GM12874 (cell line): ENCODE results near the gene RAB14.

Experiments
- CTCF ChIP-seq: IDR thresholded peaks from 2 replicates; pipeline ENCODE4 v1.5.1; 2011; ENCODE audit warnings: low read depth, mild to moderate bottlenecking, control low read depth, low read length, moderate library complexity; ENCODE audit not compliant: insufficient read depth

The RAB14 gene

DNA sequence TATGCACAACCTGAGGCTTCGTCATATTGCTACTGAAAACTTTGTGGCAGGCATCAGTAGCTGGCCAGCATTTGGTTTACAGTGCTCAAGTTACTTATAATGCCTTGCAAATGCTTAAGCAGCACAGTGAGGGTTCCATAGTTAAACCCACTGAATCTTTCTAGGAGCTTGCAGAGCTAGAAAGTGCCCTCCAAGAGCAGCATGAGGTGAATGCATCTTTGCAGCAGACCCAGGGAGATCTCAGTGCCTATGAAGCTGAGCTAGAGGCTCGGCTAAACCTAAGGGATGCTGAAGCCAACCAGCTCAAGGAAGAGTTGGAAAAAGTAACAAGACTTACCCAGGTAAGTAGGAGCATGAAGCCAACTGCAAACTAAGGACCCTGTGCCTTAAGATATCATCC is 66.0 kb downstream of the RAB14 start:
- no peak for TF ChIP-seq CTCF

DNA sequence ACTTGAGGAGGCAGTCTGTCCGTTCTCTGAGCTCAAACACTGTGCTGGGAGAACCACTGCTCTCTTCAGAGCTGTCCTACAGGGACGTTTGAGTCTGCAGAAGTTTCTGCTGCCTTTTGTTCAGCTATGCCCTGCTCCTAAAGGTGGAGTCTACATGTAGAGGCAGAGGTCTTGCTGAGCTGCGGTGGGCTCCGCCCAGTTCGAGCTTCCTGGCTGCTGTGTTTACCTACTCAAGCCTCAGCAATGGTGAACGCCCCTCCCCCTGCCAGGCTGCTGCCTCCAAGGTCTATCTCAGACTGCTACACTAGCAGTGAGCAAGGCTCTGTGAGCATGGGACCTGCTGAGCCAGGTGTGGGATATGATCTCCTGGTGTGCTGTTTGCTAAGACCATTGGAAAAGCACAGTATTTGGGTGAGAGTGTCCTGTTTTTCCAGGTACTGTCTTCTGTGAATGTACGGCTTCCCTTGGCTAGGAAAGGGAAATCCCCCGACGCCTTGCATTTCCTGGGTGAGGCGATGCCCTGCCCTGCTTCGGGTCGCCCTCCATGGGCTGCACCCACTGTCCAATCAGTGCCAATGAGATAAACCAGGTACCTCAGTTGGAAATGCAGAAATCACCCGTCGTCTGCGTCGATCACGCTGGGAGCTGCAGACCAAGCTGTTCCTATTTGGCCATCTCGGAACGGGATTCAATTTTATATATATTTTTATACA is 68.4 kb downstream of the RAB14 start:
- TF ChIP-seq CTCF: no peak
